Activated CD8-positive, alpha-beta memory T cell treated with anti-CD3 and anti-CD28 coated beads for 4 hours (primary cell): ENCODE measurements around the gene MAD2L1.

ENCODE experiments used
- DNase-seq, 2 donors: peaks; one replicate each; pipeline ENCODE4 v3.0.0-alpha.2; 2020; ENCODE audit warnings: low read depth in 2 of 2

The MAD2L1 gene

DNA sequence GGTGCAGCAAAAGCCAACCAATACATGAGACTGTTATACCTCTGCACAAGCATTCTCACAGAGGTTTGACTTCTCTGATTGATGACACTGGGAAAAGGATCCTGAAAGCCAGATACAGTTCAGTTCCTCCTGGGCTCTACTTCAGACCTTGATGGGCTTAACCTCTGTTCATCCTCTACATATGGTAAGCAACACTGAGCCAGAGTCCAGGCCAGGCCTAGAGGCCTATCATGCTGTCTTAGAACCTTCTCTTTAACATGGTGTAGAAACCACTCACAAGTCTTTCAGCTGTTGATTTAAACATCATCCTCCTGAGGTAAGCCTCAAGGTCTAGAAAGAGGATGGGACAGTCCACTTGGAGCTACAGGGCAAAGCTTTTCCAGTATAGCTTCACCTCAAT, 9.2 kb downstream of the MAD2L1 start:
- no peak for DNase-seq

DNA sequence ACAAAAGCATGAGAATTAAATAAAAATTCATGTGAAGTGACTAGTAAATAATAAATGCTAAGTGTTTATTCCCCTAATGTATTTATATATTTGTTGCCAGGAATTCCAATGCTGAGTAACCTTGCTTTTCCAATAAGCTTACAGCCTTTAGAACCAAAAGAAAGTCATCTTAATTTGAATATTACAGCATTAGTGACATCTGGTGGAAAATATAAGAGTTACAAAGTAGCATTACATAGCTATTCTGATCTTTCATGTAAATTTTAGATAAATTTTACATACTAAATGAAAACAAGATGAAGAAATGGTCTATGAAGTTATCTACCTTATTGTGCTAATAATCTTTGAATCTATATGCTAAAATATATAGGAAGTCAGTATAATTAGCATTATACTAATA, 10.4 kb downstream of the MAD2L1 start:
- DNase-seq, result no peak

DNA sequence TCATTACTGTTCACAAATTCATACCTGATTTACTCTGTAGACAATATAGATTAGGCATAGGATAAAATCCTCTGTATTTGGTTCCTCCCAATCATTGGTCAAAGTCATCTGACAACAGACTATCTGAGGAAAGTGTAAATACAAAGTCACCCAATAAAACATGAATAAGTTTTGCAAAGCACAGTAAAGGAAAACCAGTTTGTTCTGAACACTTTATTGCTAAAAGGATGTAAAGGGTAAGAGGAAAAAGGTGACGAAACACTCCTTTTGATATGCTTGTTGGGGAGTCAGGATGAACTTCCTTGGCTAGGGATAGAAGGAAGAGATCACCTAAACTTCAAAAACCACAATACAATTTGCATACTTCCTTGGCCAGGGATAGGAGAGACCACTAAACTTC, 10.9 kb downstream of the MAD2L1 start:
- no peak for DNase-seq

DNA sequence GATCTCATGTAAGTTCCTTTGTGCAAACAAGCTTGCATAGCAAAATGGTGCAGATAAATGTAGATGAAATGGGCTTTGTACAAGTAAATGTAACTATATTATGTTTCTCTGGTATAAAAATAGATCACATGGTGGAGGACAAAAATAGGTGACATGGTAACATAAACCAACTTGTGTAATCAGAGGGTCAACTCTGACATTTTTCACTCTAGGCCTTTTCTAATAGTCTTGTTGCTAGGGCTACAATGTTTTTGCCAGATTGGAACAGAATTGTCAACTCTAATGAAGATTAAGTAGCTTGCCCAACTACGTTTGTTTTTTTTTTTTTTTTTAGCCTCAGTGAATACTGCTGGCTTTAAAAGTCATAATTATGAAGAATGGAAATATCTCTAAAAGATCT, 11.5 kb downstream of the MAD2L1 start:
- DNase-seq, result no peak

DNA sequence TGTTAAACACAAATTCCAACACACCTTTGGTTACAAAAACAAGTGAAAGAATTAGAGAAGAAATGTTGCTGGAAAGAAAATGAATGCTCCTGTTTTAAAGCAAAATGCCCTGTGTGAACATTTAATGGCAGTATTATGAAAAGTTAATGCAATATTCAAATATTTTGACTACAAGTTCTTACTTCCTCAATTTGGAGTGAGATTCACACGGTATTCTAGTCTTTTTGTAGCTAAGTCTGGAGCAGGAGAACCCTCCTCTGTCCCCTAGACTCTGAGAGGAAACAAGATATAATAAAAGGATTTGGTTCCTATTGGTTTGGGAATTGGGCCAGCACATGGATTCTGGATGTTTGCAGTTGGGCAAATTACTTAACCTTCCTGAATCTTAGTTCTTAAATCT, 12.7 kb downstream of the MAD2L1 start:
- DNase-seq, result no peak

DNA sequence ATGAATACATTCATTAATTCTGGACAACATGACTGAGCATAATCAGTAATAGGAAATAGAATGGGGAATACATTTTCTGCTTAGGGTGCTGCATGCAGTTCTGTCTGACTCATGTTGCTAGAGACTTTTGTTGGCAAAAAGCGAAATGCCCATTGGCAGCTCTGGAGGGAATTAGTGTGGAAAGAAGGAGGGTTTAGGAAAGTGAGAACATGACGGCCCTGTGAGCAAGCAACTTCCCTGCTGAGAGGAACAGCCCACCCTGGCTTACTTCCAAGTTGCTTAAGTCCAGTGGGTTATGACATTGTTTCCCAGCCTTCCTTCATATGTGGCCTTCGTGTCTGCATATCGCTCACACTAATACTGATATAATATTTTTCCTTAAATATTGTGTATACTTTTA, 13.8 kb downstream of the MAD2L1 start:
- DNase-seq, result no peak

DNA sequence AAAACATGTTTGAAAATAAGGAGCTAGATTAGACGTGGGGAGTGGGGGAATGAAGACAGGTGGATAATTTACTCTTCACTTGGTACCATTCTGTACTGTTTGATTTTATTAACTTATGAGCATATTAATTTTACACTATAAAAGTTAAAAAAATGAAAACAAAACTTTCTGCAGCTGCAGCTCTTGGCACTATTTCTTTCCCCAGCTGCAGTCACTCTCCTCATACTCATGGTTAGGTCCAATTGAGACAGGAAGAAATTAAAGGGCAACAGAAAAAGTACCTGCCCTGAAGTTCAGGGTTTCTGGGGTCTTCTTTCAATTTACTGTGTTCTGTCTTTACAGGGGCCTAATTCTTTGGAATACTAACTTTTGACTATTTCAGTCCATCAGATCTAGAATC, 15.4 kb downstream of the MAD2L1 start:
- no peak for DNase-seq

DNA sequence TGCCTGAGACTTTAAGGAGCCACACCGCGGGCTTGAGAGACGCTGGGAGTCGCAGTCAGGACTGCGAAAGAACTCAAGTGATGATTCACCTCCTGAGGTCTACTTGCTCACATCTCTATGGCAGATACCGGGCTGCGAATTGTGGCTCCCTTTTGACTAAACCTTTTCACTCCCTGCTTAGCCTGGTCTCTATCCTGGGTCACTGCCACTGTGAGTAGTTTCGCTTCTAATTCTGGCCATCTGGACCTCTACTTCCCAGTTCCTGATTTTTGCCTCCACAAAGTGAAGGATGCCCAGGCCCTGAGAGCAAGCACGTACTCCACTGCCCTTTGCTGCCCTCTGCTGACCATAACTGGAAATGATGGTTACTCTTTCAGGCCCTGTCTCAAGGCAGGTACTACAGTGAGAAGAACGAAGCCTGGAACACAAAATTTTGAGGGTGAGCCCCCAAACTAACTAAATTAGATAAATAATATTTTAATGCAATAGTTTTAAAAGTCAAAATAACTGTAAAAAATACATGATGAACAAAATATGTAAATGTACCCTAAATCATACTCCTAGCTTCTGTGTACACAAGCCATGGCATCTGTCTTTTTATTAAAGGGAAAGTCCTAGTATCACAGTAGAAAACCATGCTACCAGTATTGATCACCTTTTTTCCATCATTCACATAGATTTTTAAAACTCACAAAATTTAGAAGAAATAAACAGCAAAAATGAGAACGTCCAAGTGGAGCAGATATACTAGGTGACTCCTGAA, 16.7 kb downstream of the MAD2L1 start:
- DNase-seq, result peak; percentile 35 to 43

DNA sequence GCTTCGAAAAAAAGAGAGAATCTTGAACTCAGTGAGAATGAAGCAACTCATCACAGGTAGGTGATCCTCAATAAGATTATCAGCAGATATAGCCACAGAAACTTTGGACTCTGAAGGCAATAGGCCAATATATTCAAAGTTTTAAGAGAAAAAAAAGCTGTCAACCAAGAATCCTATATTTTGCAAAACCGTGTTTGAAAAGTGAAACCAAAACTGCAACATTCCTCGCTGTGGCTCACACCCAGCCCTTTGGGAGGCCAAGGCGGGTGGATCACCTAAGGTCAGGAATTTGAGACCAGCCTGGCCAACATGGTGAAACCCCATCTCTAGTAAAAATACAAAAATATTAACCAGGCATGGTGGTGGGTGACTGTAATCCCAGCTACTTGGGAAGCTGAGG, 22.8 kb downstream of the MAD2L1 start:
- no peak for DNase-seq

DNA sequence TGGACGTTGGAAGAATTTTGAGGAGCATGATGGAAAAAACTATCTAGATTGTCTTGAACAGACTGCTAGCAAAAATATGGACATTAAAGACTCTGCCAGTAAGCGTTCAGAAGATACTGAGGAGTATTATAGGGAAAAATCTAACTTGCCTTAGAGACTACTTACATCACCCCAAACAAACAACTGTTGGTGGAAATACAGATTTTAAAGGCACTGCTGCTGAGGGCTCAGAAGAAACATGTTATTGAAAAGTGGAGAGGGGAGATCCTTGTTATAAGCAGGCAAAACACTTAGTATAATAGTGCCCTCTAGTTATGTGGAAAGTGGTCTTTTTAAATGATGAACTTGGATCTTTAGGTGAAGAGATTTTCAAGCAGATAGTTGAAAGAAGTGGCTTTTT, 29.2 kb downstream of the MAD2L1 start:
- DNase-seq, result no peak

DNA sequence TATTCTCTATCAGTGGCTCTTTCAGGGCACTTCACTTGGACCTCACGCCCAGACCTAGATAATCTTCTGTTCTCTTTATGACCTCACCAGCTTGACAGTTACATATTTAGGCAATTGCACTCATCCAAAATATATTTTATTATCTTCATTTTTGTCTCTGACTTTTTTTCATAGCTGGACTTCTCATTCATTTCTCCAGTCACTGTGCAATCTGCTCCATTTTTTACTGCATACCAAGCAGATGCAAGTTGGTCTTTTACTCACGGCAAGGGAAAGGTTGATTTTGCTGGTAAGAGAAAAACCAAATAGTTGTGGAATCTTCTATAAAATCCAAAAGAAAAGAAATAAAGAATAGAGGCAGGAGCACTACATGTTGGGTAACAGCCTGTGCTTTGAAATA, 31.7 kb downstream of the MAD2L1 start:
- no peak for DNase-seq

DNA sequence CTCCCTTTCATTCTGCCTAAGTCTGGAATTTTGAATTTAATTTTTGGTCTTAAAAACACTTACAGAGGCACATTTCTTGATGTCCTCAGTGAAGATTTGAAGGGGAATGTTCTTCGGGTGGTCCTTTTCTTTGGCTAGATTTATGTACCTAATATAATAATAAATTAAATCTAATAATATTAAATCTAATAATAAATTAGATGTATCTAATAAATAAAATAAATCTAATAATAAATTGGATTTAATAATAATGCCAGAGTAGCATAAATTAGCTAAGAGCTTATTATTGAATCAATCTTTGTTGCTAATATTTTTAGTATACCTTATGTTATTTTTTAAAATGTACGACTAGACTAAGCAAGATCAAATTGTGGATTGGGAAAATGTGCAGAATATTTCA, 39.8 kb downstream of the MAD2L1 start:
- DNase-seq, result no peak

DNA sequence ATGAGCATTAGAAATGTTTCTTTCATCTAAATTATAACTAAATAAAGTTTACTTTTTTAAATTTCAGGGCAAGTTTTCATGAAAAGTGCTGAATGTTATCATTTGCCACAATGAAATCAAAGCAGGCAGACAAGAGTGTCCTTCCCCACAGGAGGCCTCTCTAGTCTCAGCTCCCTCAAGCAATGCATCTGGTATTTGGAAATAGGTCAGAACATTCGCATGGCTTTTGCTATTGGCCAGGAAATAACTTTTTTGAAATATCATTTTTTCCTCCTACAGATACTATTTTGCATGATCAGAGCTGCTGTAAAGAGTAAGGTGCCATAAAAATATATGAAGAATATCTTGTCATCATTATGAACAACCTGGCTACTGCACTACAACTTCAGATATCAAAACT, 41.1 kb downstream of the MAD2L1 start:
- no peak for DNase-seq

DNA sequence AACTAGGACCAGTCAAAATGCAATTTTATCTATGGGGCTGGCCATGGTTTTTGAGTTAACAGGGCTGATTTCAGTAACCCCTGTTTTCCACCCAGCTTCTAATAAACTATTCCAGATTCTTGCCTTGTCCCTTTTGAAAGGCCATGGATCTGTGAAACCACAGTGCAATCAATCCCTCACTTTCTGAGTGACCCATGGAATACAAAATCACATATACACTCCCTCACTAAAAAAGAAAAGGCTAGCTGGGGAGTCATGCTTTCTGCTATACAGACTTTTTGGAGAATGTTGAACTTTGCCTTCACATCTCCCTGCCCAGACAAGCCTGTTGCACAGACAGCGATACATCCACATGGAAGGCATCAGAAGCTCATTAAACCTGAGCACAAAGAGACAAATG, 47.9 kb downstream of the MAD2L1 start:
- DNase-seq, result no peak

DNA sequence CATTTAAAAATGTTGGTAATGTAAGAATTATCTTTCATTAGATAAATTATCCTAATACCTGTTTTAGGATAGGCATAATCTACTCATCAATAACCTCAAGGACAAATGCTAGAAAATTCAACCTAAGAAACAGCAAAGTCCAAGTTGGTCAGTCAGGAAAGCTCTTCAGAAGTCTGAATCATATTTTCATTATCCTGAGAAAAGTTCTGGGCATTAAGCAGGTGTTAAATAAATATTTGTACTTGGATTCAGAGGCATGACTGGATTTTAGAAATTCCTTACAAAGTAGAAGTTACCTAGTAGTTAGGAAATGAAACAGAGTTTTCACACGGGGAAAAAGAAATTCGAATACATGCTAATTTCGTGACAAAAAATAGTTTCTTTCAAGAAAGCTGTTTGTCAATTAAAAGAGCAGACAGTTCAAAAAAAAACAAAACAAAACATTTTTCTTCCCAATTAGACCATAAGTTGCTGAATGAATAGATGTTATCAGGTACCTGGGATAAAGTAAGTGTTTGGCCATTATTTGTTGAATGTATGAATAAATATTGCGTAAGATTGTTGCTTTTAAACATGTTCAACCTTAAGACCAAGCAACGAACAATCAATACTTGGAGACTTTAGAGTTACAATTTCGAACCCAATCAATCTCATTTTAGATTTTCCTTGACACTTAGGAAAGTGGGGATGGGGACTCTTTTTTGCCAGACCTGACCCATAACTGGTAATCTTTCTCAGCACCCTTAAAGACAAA, 48.5 kb downstream of the MAD2L1 start:
- no peak for DNase-seq

DNA sequence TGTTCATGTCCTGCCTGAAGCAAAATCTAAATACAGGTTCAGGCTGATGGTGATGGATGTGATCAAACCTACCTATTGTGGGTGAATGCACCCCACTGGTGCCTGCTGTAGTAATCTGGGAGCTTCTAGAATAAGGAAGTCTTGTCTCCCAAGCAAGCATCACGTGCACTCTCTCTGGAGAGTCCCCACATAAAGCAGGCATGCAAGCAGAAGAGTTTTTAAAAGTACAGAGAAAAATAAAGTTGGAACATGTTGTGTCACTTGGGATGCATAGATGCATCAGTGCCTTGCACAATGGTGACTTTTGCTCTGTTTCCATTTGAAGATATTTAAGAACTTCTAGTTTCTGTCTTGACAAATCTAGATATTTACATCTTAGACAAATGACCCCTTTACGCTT, 54.9 kb downstream of the MAD2L1 start:
- no peak for DNase-seq

DNA sequence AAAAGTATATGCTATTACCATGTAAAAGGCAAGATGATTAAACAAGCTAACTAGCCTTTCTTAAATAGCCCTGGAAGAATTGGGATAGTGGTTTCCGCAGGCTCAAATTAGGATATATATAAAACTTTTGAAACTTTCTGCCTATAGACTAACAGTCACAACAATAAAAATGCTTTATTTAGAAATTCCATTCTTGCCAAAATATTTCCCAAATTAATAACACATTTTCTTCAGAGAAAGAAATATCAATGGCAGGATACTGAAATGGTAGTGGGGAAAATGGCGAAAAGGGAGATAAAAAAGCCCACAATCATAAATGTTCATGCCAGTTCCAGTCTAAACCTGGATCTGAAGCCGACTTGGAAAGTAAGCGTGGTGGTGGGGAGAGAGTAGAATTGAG, 56.0 kb downstream of the MAD2L1 start:
- no peak for DNase-seq

DNA sequence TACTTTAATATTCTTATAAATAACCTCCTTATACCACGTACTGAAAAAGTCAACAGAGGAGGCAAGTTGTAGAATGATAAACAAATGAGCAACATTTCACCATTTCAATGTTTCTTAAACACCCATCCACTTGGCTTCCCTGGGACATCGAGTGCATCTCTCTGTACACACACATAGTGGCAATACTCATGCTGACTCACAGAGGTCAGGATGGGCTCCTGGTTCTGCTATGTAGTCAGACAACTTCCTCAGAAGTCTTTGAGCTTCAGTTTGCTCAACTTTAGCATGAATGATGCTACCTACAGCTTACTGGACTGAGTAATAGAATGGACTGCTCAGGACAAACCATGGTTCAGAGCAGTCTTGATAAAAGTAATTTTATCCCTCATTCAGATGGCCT, 56.9 kb downstream of the MAD2L1 start:
- no peak for DNase-seq

DNA sequence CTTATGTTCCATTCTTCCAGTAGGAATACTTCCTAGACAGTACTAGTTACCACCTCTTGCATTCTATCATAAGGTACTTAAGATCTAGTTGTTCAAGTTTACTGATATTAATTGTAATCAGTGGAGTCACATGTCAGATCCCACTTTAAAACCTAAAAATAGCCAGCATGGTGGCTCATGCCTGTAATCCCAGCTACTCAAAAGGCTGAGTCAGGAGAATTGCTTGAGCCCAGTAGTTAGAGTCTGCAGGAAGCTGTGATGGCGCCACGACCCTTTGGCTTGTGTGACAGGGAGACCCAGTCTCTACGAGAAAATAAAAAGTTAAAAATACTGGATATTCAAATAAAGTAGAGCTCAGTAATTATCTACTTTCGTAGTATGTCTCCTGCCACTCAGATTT, 57.7 kb downstream of the MAD2L1 start:
- DNase-seq, result no peak

DNA sequence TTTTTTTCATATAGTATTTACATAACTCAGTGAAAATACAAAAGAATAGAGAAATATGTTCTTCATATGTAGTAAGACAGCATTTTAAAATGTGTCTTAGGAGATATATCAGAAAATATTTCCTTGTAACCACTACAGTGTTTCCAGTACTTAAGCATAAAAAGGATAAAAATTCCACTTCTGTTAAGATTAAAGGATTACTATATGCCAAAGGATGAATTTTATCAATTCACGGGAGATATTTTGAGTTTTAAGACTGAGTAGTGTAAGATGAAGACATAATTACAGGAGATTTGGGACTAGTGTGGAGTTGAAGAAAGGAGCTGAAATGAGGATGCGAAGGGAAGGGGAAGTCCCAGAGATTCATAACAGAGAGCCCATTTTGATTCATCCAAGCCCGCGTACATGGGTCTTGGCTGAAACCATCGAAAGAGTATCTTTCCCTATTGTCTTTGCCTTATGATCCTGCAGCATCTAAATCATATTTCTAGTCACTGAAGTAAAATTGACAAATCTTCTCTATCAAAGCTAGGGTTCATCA, 58.7 kb downstream of the MAD2L1 start:
- no peak for DNase-seq

DNA sequence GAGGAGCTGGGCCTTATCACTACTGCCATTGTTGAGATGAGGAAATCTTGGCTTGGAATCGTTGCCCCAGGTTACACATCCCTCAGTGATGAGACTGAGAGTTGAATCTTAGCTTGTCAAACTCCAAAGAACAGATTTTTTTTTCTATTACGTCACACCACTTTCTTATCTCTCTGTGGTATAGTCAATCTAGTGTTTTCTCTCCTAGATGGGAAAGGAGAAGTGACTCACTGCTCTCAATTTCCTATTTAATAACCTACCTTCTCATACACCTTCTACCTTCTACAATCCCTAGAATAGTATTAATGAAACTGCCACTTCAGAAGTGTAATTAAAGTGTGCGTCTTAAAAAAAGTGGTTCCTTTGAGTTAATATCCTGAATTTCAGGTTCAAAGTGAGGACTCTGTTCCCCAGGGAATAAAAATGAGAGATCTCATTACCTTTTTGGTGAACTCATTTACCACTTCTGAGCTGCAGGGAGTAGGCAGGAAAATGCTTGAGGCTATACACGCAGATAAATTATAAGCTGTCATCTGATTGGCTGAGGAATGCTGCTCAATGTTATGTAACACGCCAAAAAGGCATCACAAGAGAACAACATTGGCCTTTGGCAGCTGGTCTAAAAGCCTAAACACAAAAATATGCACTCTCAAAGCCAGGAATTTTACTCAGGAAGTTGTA, 59.3 kb downstream of the MAD2L1 start:
- DNase-seq, result no peak
